B cell (primary cell): ENCODE data around the gene ZNF787.

Experiments
- EZH2 ChIP-seq: IDR thresholded peaks from 2 replicates; pipeline ENCODE4 v1.6.1; 2012; ENCODE audit warnings: borderline replicate concordance, low read depth, mild to moderate bottlenecking, moderate library complexity, low read length; ENCODE audit not compliant: insufficient read depth, poor library complexity, severe bottlenecking
- TF ChIP-seq, protein P1 (sequence below): fragments of 200-600 bp; IDR thresholded peaks from one replicate; pipeline ENCODE4 v1.8.0; 2022; ENCODE audit warnings: antibody characterized with exemption, mild to moderate bottlenecking

DNA sequence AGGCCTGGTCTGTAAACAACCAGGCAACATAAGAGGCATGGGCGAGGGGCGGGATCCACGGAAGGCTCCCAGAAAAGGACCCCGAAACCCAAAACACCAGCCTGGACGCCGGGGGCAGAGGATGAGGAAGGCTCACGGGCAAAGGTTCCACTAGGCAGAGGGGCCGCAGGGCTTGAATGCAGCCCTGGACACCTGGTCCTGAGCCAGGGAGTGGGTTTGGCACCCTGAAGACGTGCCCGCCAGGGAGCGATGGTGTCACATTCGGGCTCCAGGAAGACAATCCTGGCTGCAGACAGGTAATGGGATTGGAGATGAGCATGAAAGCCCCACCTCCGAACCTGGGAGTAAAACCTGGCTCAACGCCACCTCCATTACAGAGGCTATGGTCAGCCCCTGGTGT, 31.8 kb downstream of the ZNF787 start:
- TF ChIP-seq, protein P1, sequence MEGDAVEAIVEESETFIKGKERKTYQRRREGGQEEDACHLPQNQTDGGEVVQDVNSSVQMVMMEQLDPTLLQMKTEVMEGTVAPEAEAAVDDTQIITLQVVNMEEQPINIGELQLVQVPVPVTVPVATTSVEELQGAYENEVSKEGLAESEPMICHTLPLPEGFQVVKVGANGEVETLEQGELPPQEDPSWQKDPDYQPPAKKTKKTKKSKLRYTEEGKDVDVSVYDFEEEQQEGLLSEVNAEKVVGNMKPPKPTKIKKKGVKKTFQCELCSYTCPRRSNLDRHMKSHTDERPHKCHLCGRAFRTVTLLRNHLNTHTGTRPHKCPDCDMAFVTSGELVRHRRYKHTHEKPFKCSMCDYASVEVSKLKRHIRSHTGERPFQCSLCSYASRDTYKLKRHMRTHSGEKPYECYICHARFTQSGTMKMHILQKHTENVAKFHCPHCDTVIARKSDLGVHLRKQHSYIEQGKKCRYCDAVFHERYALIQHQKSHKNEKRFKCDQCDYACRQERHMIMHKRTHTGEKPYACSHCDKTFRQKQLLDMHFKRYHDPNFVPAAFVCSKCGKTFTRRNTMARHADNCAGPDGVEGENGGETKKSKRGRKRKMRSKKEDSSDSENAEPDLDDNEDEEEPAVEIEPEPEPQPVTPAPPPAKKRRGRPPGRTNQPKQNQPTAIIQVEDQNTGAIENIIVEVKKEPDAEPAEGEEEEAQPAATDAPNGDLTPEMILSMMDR = no peak
- TF ChIP-seq EZH2 = no peak
